ENCODE measurements around the gene SMAD3. TPM values are rescaled to one million over a fixed set of nuclear protein-coding genes. Genes with fewer than 3 reads are reported as not detected.
A peak's percentile ranks its signal among the peaks of the same experiment; 100 is the strongest.

SMAD3 gene
- total RNA-seq, 1 donor = 96.3 TPM

- TF ChIP-seq CTCF (IDR thresholded peaks at IDR 0.05; ENCODE audit: insufficient read depth, low read length) = no peak
- peak; percentile 50 for DNase-seq (ENCODE audit: low read depth)
- H3K4me3 ChIP-seq (ENCODE audit: low read depth, low read length) = no peak overlapping the region
Measured at GRCh38 chr15:67089217-67090193, 24.1 kb downstream of the SMAD3 start.

GRCh38 chr15:67090297-67091070, 25.1 kb downstream of the SMAD3 start:
- H3K4me3 ChIP-seq (ENCODE audit: low read depth, low read length) = no peak overlapping the region
- no peak for TF ChIP-seq CTCF (IDR thresholded peaks at IDR 0.05; ENCODE audit: insufficient read depth, low read length)
- DNase-seq (ENCODE audit: low read depth) = peak; percentile 52

- peak overlapping the region; percentile 31 for H3K4me3 ChIP-seq (ENCODE audit: low read depth, low read length)
- TF ChIP-seq CTCF (IDR thresholded peaks at IDR 0.05; ENCODE audit: insufficient read depth, low read length) = no peak
- peak; percentile 96 for DNase-seq (ENCODE audit: low read depth)
Measured at GRCh38 chr15:67091071-67091979, 25.9 kb downstream of the SMAD3 start.

- TF ChIP-seq CTCF (IDR thresholded peaks at IDR 0.05; ENCODE audit: insufficient read depth, low read length) = no peak
- no peak overlapping the region for H3K4me3 ChIP-seq (ENCODE audit: low read depth, low read length)
- DNase-seq (ENCODE audit: low read depth) = no peak
Measured at GRCh38 chr15:67091980-67092677, 26.7 kb downstream of the SMAD3 start.

GRCh38 chr15:67092752-67093503, 27.5 kb downstream of the SMAD3 start:
- no peak for DNase-seq (ENCODE audit: low read depth)
- no peak overlapping the region for H3K4me3 ChIP-seq (ENCODE audit: low read depth, low read length)
- TF ChIP-seq CTCF (IDR thresholded peaks at IDR 0.05; ENCODE audit: insufficient read depth, low read length) = no peak
